ENCODE measurements around the gene BCHE. TPM values are rescaled to one million over a fixed set of nuclear protein-coding genes. Genes with fewer than 3 reads are reported as not detected.

The BCHE gene
- total RNA-seq, 2 experiments from 2014 or later: not detected

DNA sequence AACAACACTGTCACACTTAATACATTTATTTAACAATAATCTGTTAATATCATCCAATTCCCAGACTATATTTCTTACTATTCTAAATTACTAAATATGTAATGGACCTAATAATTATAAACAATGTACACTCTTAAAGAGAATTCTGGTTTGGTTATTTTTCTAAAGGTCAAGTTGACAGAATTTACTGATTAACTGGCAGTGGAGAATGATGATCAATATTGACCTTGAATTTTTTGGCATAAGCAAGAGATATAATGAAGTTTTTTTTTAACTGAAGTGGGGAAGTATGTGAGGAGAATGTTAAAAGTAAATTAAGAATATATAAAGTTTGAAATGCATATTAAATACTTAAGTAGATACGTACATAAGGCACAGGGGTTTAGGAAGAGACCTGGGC lies 33.8 kb downstream of the BCHE start:
- no peak overlapping the region for H3K4me3 Mint-ChIP-seq
- ChIA-PET CTCF (no interaction called here), POLR2A (no interaction called here)
- H3K4me1 Mint-ChIP-seq: no peaks in the 10 kb centered on the region
- H3K9me3 Mint-ChIP-seq: no peaks in the 10 kb centered on the region
- H3K27ac Mint-ChIP-seq: no peak overlapping the region
- DNase-seq: no peak
- H3K36me3 Mint-ChIP-seq (ENCODE audit: low read depth): no peaks in the 10 kb centered on the region
- H3K27me3 Mint-ChIP-seq: no peaks in the 10 kb centered on the region

DNA sequence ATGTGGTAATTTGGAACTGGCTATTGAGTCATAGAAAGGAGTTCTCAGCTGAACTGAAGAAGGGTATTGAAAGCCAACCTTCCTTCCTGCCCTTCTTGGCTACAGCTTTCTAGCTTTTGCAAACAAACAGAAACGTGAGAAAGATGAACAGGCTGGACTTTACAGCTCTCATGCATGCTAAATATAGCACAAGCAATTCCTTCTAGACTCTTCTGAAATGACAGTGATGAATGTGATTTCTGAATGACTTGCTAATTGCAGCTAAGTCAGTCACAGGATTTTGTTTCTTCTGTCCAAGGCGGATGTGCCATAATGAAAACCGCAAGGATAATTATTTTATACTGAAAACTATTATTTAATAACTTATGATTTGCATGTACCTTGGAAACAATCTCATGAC lies 36.3 kb downstream of the BCHE start:
- H3K27ac Mint-ChIP-seq: no peak overlapping the region
- DNase-seq: no peak
- ChIA-PET CTCF (no interaction called here), POLR2A (no interaction called here)
- H3K27me3 Mint-ChIP-seq: no peaks in the 10 kb centered on the region
- H3K4me1 Mint-ChIP-seq: no peaks in the 10 kb centered on the region
- no peaks in the 10 kb centered on the region for H3K36me3 Mint-ChIP-seq (ENCODE audit: low read depth)
- no peaks in the 10 kb centered on the region for H3K9me3 Mint-ChIP-seq
- no peak overlapping the region for H3K4me3 Mint-ChIP-seq

- Mint-ChIP-seq H3K4me3 (no peak overlapping the region), H3K36me3 (ENCODE audit: low read depth) (no peaks in the 10 kb centered on the region), H3K4me1 (no peaks in the 10 kb centered on the region), H3K9me3 (no peaks in the 10 kb centered on the region), H3K27ac (no peak overlapping the region), H3K27me3 (no peaks in the 10 kb centered on the region)
- CTCF ChIA-PET: no interaction called here
- POLR2A ChIA-PET: no interaction called here
- DNase-seq: no peak
These were observed 38.2 kb downstream of the BCHE start for GRCh38 chr3:165799026-165799425.

DNA sequence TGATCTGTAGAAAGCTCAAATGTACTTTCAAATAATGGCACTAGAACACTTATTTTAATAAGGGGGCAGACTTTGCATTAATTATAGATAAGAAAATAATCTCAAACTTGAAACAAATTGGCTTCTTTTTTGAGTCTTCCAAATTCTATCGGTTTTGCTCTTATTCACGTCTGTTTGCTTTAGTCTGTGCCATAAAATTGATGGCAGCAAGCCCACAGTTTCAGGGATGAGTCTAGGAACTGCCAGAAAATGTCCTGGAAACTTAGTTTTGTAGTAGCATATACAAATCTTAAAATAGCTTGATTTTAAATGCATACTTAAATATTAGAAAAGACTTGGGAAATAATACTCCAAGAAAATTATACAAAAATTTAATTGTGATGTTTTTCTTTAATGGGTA lies 39.7 kb downstream of the BCHE start:
- Mint-ChIP-seq H3K4me1 (no peaks in the 10 kb centered on the region), H3K9me3 (no peaks in the 10 kb centered on the region), H3K27ac (no peak overlapping the region), H3K27me3 (no peaks in the 10 kb centered on the region), H3K36me3 (ENCODE audit: low read depth) (no peaks in the 10 kb centered on the region), H3K4me3 (no peak overlapping the region)
- ChIA-PET CTCF (no interaction called here), POLR2A (no interaction called here)
- no peak for DNase-seq

- H3K36me3 Mint-ChIP-seq (ENCODE audit: low read depth): no peaks in the 10 kb centered on the region
- no peak for DNase-seq
- H3K9me3 Mint-ChIP-seq: no peaks in the 10 kb centered on the region
- CTCF ChIA-PET: no interaction called here
- POLR2A ChIA-PET: no interaction called here
- H3K4me3 Mint-ChIP-seq: no peak overlapping the region
- H3K27me3 Mint-ChIP-seq: no peaks in the 10 kb centered on the region
- no peaks in the 10 kb centered on the region for H3K4me1 Mint-ChIP-seq
- H3K27ac Mint-ChIP-seq: no peak overlapping the region
These were observed 40.5 kb downstream of the BCHE start for GRCh38 chr3:165796701-165797100.

DNA sequence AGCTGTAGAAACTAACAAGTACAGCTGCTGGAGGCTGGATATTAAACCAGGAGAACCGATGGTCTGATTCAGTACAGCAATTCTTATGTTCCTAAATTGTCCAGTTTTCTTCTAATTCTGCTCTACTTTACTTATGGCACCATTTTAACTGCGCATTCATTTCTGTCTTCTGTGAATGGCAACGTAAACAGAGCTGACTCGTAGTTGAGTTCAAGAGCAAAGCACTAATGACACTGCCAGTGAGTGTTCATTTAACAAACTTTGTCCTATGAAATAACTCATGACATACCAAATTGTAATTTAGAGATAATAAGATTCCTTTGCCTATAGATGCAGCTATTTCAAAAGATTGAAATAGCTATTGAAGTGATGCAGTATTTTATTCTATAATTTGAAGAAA lies 48.7 kb downstream of the BCHE start:
- H3K27me3 Mint-ChIP-seq: no peaks in the 10 kb centered on the region
- ChIA-PET CTCF (no interaction called here), POLR2A (no interaction called here)
- H3K36me3 Mint-ChIP-seq (ENCODE audit: low read depth): no peaks in the 10 kb centered on the region
- H3K4me1 Mint-ChIP-seq: no peaks in the 10 kb centered on the region
- H3K27ac Mint-ChIP-seq: no peak overlapping the region
- DNase-seq: no peak
- H3K4me3 Mint-ChIP-seq: no peak overlapping the region
- peaks cover 8% of the 10 kb centered on the region for H3K9me3 Mint-ChIP-seq

- Mint-ChIP-seq H3K36me3 (ENCODE audit: low read depth) (no peaks in the 10 kb centered on the region), H3K4me1 (no peaks in the 10 kb centered on the region), H3K4me3 (no peak overlapping the region), H3K9me3 (peaks cover 13% of the 10 kb centered on the region), H3K27me3 (no peaks in the 10 kb centered on the region), H3K27ac (no peak overlapping the region)
- ChIA-PET POLR2A (no interaction called here), CTCF (no interaction called here)
- DNase-seq: no peak
These were observed 51.2 kb downstream of the BCHE start for GRCh38 chr3:165786013-165786412.

DNA sequence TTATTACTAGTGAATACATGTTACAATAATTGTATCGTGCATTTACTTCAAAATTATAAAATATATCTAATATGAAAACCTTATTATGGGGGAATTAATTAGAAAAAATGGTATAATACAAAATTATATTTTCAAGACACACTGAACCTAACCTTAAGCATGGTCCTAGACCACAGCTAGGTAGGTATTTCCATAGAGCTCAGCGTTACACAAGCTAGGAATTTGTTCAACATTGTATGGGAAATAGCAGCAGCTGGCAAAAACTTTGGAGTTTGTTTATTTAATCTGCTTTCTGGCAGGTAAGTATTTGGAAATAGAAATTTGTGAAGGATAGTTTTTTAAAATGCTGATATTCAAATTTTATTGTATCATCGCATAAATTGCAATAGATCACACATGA lies 52.9 kb downstream of the BCHE start:
- Mint-ChIP-seq H3K36me3 (ENCODE audit: low read depth) (no peaks in the 10 kb centered on the region), H3K27me3 (no peaks in the 10 kb centered on the region), H3K27ac (no peak overlapping the region), H3K9me3 (peaks cover 8% of the 10 kb centered on the region), H3K4me3 (no peak overlapping the region), H3K4me1 (no peaks in the 10 kb centered on the region)
- ChIA-PET POLR2A (no interaction called here), CTCF (interaction anchor here (0.6 kb wide), 1 partner anchor 18 kb away, joined by 3 read pairs; no protein-coding TSS in a partner anchor)
- DNase-seq: no peak

- ChIA-PET CTCF (no interaction called here), POLR2A (no interaction called here)
- H3K4me3 Mint-ChIP-seq: no peak overlapping the region
- no peaks in the 10 kb centered on the region for H3K36me3 Mint-ChIP-seq (ENCODE audit: low read depth)
- H3K9me3 Mint-ChIP-seq: peaks cover 8% of the 10 kb centered on the region
- DNase-seq: no peak
- H3K27me3 Mint-ChIP-seq: no peaks in the 10 kb centered on the region
- H3K27ac Mint-ChIP-seq: no peak overlapping the region
- H3K4me1 Mint-ChIP-seq: no peaks in the 10 kb centered on the region
These were observed 53.8 kb downstream of the BCHE start for GRCh38 chr3:165783383-165783782.

GRCh38 chr3:165778891-165779290 lies 58.3 kb downstream of the BCHE start:
- no peaks in the 10 kb centered on the region for H3K36me3 Mint-ChIP-seq (ENCODE audit: low read depth)
- DNase-seq: no peak
- H3K27ac Mint-ChIP-seq: no peak overlapping the region
- POLR2A ChIA-PET: no interaction called here
- no peaks in the 10 kb centered on the region for H3K27me3 Mint-ChIP-seq
- no peaks in the 10 kb centered on the region for H3K4me1 Mint-ChIP-seq
- H3K9me3 Mint-ChIP-seq: peaks cover 5% of the 10 kb centered on the region
- CTCF ChIA-PET: no interaction called here
- H3K4me3 Mint-ChIP-seq: no peak overlapping the region

DNA sequence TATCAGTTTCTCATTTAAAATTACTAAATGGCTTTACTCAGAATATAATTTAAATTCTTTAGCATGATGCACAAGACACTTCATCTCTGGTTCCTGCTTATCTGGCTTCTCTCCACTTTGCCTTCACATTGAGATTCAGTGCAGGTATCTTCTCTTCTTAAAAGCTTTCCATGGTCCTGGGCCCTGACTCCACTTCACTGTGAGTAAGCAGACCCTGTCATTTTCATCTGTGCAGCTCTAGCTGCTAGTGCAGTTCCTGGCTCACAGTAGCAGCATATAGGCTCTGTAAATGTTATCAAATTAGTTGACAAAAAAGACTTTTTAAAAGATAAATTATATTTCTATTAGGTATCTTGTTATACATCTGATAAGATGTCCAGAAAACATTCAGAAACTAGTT lies 58.8 kb downstream of the BCHE start:
- ChIA-PET CTCF (no interaction called here), POLR2A (no interaction called here)
- H3K4me1 Mint-ChIP-seq: no peaks in the 10 kb centered on the region
- H3K4me3 Mint-ChIP-seq: no peak overlapping the region
- H3K9me3 Mint-ChIP-seq: peaks cover 5% of the 10 kb centered on the region
- no peaks in the 10 kb centered on the region for H3K36me3 Mint-ChIP-seq (ENCODE audit: low read depth)
- no peak overlapping the region for H3K27ac Mint-ChIP-seq
- no peaks in the 10 kb centered on the region for H3K27me3 Mint-ChIP-seq
- no peak for DNase-seq

GRCh38 chr3:165775824-165776223 lies 61.4 kb downstream of the BCHE start:
- no peak overlapping the region for H3K4me3 Mint-ChIP-seq
- no peak overlapping the region for H3K27ac Mint-ChIP-seq
- CTCF ChIA-PET: no interaction called here
- H3K27me3 Mint-ChIP-seq: no peaks in the 10 kb centered on the region
- no peaks in the 10 kb centered on the region for H3K9me3 Mint-ChIP-seq
- H3K36me3 Mint-ChIP-seq (ENCODE audit: low read depth): no peaks in the 10 kb centered on the region
- POLR2A ChIA-PET: no interaction called here
- H3K4me1 Mint-ChIP-seq: no peaks in the 10 kb centered on the region
- DNase-seq: no peak

- Mint-ChIP-seq H3K9me3 (peaks cover 6% of the 10 kb centered on the region), H3K4me1 (no peaks in the 10 kb centered on the region), H3K36me3 (ENCODE audit: low read depth) (no peaks in the 10 kb centered on the region), H3K27me3 (no peaks in the 10 kb centered on the region), H3K27ac (no peak overlapping the region), H3K4me3 (no peak overlapping the region)
- DNase-seq: no peak
- ChIA-PET POLR2A (no interaction called here), CTCF (no interaction called here)
These were observed 66.4 kb downstream of the BCHE start for GRCh38 chr3:165770781-165771180.

DNA sequence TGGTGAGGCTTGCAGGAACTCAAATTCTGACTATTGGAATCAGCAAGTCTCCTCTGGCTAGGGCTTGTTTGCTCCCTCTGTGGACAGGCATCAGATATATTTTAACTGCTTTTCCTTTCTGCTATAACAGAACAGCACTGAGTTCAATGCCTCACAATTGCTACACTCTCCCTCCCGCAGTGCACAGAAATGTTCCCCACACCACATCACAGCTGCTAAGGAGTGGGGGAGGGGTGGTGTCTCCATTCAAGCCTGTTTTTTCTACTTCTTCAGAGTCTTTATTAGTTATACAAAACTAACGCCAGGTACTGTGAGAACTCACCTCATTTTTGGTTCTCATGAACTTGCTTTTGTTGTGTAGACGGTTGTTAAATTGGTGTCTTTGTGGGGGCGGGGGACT lies 68.5 kb downstream of the BCHE start:
- Mint-ChIP-seq H3K4me3 (no peak overlapping the region), H3K4me1 (no peaks in the 10 kb centered on the region), H3K27me3 (no peaks in the 10 kb centered on the region), H3K36me3 (ENCODE audit: low read depth) (no peaks in the 10 kb centered on the region), H3K9me3 (peaks cover 6% of the 10 kb centered on the region), H3K27ac (no peak overlapping the region)
- CTCF ChIA-PET: no interaction called here
- POLR2A ChIA-PET: no interaction called here
- DNase-seq: no peak

- CTCF ChIA-PET: no interaction called here
- Mint-ChIP-seq H3K27me3 (no peaks in the 10 kb centered on the region), H3K4me3 (no peak overlapping the region), H3K36me3 (ENCODE audit: low read depth) (no peaks in the 10 kb centered on the region), H3K9me3 (peaks cover 2% of the 10 kb centered on the region), H3K27ac (no peak overlapping the region), H3K4me1 (no peaks in the 10 kb centered on the region)
- DNase-seq: no peak
- POLR2A ChIA-PET: no interaction called here
These were observed 78.2 kb downstream of the BCHE start for GRCh38 chr3:165759041-165759440.

All from activated CD4-positive, alpha-beta T cell treated with anti-CD3 and anti-CD28 coated beads, Interleukin-2, amount 10 ng/mL, durations not matched to agents 7 days and 5 days (primary cell).